CD4-positive, alpha-beta T cell treated with Interleukin-15 for 4 hours (primary cell): ENCODE data around the gene AGBL4.

Experiments
- DNase-seq: peaks from one replicate; pipeline ENCODE4 v3.0.0-alpha.2; 2020; ENCODE audit warnings: low spot score

AGBL4 gene

DNA sequence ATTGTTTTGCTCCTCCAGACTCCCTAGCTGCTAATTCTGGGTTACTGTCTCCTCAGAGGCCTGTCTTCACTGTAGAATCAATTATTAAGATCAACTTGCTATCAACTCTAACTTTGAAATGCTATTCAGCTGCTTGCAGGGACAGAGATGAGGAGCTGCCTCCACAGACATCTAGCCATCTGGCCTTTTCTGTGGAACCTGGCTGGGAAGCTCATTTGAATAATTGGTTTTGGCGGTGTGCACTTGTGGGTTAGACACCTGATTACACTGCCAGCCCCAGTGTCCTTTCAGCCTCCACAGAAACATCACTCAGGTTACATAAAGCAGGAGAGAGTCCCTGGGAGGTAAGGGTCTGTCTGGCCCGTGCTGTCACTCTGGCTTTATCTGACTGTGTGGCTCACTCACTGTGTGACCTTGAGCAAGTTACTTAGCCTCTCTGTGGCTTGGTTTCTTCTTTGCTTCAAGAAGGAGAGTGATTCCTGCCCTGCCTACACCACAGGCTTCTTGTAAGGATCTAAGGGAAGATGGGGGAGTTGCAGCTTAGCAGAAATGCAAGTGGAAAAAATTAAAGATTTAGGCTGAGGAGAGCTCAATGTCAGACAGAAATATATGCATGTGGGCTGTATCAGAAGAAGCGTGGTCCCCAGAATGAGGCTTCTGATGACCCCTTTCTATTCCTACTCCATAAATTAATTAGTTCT is 1378.7 kb downstream of the AGBL4 start:
- no peak for DNase-seq

DNA sequence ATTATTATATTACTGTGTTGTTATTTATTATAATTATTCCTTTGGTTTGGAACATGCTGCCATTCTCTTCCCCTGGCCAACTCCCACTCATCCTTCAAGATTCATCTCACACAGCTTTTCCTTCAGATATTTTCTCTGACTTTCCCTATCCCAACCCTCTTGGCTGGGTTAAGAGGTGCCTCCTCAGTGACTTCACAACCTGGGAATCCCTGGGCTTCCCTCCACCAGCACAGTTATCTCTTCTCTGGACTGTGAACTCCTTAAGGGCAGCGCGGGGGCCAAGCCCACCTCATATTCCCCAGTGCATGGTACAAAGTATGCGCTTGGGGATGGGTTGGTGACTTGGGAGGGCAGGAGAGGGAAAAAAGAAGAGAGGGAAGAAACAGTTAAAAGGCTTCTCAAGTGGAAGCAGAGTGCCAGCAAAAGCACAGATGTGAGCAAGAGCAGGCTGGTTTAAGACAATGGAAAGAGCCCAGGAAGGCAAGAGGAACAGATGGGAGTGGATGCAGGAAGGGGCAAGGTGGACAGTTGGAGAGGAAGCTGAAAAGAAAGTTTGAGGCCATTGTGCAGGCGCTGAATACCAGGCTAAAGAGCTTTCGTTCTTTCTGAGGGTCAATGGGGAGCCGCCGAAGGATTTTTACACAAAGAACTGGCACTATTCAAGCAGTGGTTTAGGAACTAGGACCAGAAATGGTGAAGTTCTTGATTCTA is 1379.4 kb downstream of the AGBL4 start:
- no peak for DNase-seq

- DNase-seq = no peak
These were observed 1380.6 kb downstream of the AGBL4 start for GRCh38 chr1:48643193-48643592.

DNA sequence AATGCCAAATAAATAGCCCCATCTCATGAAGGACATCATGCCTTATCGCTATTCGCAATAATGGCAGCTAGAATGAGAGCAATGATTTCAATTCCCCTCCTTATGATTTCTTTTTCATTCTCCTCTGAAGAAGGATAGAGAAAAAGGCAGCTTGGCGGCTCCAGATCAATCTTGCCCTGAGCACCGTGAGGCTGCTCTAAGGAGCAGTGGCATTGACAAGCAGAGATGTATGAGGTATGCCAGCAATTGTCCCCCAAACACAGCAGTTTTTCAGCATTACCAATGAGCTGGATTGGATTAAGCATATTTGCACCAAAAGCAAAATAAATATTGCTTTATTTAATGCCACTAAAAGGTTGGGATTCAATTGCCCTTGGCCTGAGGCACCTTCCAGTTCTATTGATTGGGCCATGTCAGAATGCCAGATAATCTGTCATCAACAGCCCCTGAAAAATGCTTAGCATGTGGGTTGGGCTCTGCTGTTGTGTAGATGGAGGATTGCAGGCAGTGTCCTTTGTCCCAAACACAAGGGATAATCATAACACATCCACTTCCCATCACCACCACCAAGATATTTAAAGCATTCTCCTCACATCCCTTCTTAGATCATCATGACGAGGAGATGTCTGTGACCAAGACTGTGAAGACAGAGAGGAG is 1382.8 kb downstream of the AGBL4 start:
- DNase-seq = no peak

DNA sequence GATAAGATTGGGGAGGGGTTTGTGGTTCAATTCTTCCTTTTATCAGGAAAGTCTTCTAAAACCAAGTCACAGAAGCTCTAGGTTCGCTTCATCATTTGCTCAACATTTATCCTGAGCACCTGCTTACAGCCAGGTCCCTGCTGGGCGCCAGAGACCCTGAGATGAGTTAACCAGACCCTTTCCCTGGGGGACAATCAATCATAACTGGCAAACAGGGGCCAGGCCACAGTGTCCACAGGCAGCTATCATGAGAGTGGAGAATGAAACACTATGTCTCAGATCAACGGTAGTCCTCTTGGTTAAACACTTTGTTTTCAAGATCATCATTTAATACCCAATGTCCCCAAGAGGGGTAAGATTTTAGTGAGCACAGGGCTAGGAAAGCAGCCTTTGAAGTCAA is 1393.9 kb downstream of the AGBL4 start:
- no peak for DNase-seq

- DNase-seq = no peak
These were observed 1396.3 kb downstream of the AGBL4 start for GRCh38 chr1:48627486-48627885.

- DNase-seq = no peak
These were observed 1404.2 kb downstream of the AGBL4 start for GRCh38 chr1:48619539-48619938.

DNA sequence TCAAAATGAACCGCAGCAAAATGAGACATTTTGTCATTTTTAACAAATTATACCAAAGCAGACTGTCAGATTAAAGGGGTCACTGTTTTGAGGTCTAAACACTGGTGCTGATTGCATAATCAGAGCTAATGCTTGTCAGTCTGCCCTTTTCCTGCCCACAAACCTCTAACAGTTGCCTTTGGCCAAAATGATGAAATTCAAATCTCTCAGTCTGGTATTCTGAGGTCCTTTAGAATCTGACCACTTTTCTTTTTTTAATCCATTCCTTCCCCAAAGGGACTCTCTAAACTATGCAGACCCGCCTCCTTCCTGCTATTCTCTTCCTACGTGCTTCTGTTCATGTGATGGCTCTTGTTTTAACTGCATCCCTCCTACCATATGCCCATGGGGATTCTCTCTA is 1406.5 kb downstream of the AGBL4 start:
- no peak for DNase-seq

DNA sequence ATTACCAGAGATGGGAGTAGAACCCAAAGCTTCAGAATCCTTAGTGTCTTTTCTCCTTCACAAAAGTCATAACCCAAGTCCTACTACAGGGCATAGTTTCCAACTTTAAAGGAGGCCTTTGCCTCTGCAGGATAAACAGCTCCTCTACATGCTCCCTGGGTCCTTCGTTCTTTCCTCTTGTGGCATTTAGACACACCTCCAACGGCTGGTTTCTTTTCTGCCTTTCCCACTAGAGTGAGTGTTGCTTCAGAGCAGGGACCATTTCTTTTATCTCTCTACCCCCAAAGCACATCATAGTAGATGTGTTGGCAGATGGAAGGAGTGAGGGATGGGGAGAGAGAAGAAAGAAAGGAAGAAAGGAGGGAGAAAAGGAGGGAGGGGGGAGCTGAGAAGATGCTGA is 1407.0 kb downstream of the AGBL4 start:
- no peak for DNase-seq

- DNase-seq = no peak
These were observed 1411.9 kb downstream of the AGBL4 start for GRCh38 chr1:48611841-48612240.

DNA sequence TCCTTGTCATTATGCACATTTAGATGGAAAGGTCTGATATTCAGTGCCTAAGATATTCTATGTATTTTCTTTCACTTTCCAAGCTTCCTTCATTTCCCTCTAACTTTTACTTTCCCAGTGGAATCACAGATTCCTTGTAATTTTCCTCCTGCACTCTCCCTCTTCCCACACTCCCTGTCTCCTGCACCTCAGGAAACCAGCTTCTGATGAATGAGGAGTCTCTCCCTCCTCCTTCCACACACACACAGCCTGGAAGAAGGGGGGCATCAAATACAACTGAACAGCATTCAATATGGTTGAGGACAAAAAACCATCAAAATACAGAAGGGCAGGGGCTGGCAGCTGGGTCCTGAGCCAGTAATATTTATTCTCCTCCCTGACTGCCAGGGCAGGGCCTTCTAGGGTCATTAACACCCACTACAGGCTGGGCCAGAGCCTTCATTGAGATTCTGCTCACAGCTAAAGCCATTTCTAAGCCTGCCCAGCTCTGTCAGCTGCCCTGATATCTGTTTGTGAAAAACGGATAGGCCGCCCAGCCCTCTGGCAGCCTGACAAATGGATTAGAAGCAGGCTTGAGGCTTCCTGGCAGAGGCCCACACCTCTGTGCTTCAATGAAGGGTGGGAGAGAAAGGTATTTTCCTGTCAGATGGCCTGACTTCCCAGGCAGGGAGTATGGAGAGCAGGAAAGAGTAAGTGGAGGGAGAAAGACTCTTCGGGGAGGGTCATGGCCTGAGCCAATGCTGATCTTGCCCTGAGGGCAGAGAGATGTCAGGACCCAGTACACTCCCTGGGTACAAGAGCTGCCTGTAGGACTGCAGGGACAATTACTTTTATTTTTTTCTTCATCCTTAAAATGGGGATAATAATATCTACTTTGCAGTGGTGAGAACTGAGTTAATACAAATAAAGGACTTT is 1412.9 kb downstream of the AGBL4 start:
- no peak for DNase-seq

DNA sequence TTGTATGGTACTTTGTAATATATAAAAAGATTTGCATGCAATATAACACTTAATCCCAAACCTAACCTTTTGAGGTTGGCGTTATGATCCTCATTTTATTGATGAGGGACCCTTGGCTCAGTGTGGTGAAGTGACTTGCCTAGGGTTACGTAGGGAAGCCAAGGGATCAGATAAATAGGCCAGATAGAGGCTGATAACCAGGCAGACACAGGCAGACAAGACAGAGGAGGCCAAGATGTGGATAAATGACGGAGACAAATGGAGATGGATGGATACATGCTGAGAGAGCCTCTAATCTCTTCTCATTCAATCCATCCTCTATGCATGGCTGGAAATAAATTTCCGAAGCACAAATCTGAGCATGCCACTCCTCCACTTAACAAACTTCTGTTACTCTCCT is 1414.9 kb downstream of the AGBL4 start:
- no peak for DNase-seq

GRCh38 chr1:48603222-48603621 is 1420.5 kb downstream of the AGBL4 start:
- DNase-seq = no peak

- DNase-seq = no peak
These were observed 1421.4 kb downstream of the AGBL4 start for GRCh38 chr1:48602349-48602748.

- no peak for DNase-seq
These were observed 1423.6 kb downstream of the AGBL4 start for GRCh38 chr1:48600182-48600581.

GRCh38 chr1:48597663-48598062 is 1426.1 kb downstream of the AGBL4 start:
- no peak for DNase-seq

DNA sequence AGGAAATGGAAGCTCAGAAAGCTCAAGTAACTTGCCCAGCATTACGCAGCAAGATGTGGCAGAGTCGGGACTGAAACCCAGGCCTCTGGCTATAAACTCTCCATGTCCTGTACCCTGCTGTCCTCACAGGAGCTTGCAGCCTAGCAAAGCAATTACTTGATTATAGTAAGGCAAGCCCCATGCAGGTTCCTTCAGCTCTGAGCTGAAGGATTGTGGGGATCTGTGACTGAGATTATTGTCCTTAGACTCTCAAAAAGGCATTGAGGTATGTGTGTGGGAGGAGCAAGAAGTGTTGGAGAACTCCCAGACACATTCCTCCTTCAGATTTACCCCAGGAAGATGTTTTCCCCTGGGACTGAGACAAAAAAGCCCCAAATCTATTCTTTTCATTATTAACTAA is 1427.7 kb downstream of the AGBL4 start:
- no peak for DNase-seq

- DNase-seq = no peak
These were observed 1428.1 kb downstream of the AGBL4 start for GRCh38 chr1:48595613-48596012.

GRCh38 chr1:48592330-48592729 is 1431.4 kb downstream of the AGBL4 start:
- DNase-seq = no peak

DNA sequence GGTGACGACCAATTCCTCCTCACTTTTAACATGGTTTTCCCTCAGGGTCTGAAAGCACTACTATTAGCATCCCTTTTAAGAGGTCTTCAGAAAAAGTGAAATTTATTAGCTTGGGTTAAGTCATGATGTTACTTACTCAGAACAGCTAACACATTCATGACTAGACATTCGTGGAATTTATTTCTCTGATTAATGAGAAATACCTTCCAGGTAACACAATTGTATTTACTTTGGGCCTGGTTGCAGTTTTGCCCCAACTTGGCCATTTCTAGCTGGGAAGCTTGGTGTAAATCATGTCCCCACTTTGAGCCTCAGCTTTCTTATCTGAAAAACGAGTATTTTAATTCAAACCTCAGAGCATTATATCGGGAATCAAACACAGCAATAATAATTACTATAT is 1432.6 kb downstream of the AGBL4 start:
- no peak for DNase-seq

DNA sequence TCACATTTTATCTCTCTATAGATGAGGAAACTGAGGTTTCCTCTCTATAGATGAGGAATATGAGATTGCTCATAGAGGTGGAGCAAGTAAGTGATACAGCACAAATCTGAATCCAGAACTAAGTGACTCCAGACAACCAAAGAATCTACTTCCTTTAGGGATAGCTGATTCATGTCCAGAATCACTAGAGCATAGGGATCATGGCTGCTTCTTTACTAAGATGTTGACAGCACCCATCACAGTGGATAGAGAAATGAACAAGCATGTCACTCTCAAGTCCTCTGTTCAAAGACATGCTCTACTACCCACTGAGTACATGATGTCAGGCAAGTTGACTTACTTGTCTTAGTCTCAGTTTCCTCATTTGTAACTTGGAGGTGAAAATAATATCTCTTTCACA is 1435.7 kb downstream of the AGBL4 start:
- DNase-seq = no peak

- no peak for DNase-seq
These were observed 1441.3 kb downstream of the AGBL4 start for GRCh38 chr1:48582408-48582807.
